HG02588 (cell line): ENCODE results near the gene PXK.
A peak's percentile ranks its signal among the peaks of the same experiment; 100 is the strongest.
"Not testable (repeated sequence)": the region's sequence is repeated elsewhere in the genome, so short reads cannot be mapped to it uniquely, and the experiment has no call there.

Experiments
- ATAC-seq: cut with Tn5 transposase; IDR thresholded peaks from one replicate; pipeline ENCODE4 v1.9.1; 2021; ENCODE audit warnings: mild to moderate bottlenecking, moderate library complexity; ENCODE audit not compliant: unreplicated experiment

Gene PXK

GRCh38 chr3:58332575-58333188 is at the start of gene PXK:
Gene PXK (plus strand): TSS chr3:58332892. CDS start chr3:58332989, 97 bp downstream.
- peak; percentile 93 for ATAC-seq

- no peak for ATAC-seq
Observed at GRCh38 chr3:58285334-58285733, 47.4 kb upstream of the PXK start.

- ATAC-seq, result no peak
Observed at GRCh38 chr3:58287354-58287753, 45.3 kb upstream of the PXK start.

- no peak for ATAC-seq
Observed at GRCh38 chr3:58288011-58288728, 44.5 kb upstream of the PXK start.

- not testable (repeated sequence) for ATAC-seq
Observed at GRCh38 chr3:58288964-58289613, 43.6 kb upstream of the PXK start.

- not testable (repeated sequence) for ATAC-seq
Observed at GRCh38 chr3:58290446-58290845, 42.2 kb upstream of the PXK start.

- no peak for ATAC-seq
Observed at GRCh38 chr3:58291671-58292338, 40.9 kb upstream of the PXK start.

GRCh38 chr3:58292866-58293265 is 39.8 kb upstream of the PXK start:
- no peak for ATAC-seq

- ATAC-seq, result no peak
Observed at GRCh38 chr3:58293516-58293915, 39.2 kb upstream of the PXK start.

- no peak for ATAC-seq
Observed at GRCh38 chr3:58296269-58296668, 36.4 kb upstream of the PXK start.

- no peak for ATAC-seq
Observed at GRCh38 chr3:58296843-58297242, 35.8 kb upstream of the PXK start.

GRCh38 chr3:58298190-58298589 is 34.5 kb upstream of the PXK start:
- ATAC-seq, result no peak

- no peak for ATAC-seq
Observed at GRCh38 chr3:58299075-58299474, 33.6 kb upstream of the PXK start.

GRCh38 chr3:58299839-58300516 is 32.7 kb upstream of the PXK start:
- no peak for ATAC-seq

- peak; percentile 84 for ATAC-seq
Observed at GRCh38 chr3:58305882-58306711, 26.6 kb upstream of the PXK start, which contains the start of the genes HTD2 and RPP14. Gene HTD2 (plus strand): TSS chr3:58306520. CDS start chr3:58317614, 11,094 bp downstream. Gene RPP14 (plus strand): TSS chr3:58306245. CDS start chr3:58310330, 4,085 bp downstream.

GRCh38 chr3:58307639-58308215 is 25.0 kb upstream of the PXK start:
- ATAC-seq, result no peak

- ATAC-seq, result no peak
Observed at GRCh38 chr3:58308728-58309127, 24.0 kb upstream of the PXK start.

- ATAC-seq, result no peak
Observed at GRCh38 chr3:58317811-58318210, 14.9 kb upstream of the PXK start.

GRCh38 chr3:58321791-58322190 is 10.9 kb upstream of the PXK start:
- ATAC-seq, result no peak

GRCh38 chr3:58322793-58323192 is 9.9 kb upstream of the PXK start:
- no peak for ATAC-seq
